ENCODE measurements around the gene CPXM2. TPM values are rescaled to one million over a fixed set of nuclear protein-coding genes. Genes with fewer than 3 reads are reported as not detected.

CPXM2 gene
- total RNA-seq, 6 donors from 2014 or later = 0.61 to 10.2 (median 3.1) TPM

- Histone ChIP-seq H3K9me3 (no peaks in the 10 kb centered on the region), H3K4me1 (no peaks in the 10 kb centered on the region), H3K36me3 (no peaks in the 10 kb centered on the region), H3K27me3 (no peaks in the 10 kb centered on the region), H3K27ac (no peak overlapping the region), H3K4me3 (no peak overlapping the region)
- TF ChIP-seq POLR2AphosphoS5 (IDR thresholded peaks at IDR 0.05) (no peak), EP300 (IDR thresholded peaks at IDR 0.05) (no peak), POLR2A (IDR thresholded peaks at IDR 0.05) (no peak), CTCF (IDR thresholded peaks at IDR 0.05) (no peak)
- ATAC-seq (ENCODE audit: low FRiP score in 2 of 2) (no peak), DNase-seq (no peak)
- 84 to 87% methylated on average over 11 of the region's 11 CpGs for WGBS, 2 donors
These were observed 117.4 kb downstream of the CPXM2 start for GRCh38 chr10:123774132-123774742.

GRCh38 chr10:123772645-123773508, 118.7 kb downstream of the CPXM2 start:
- no peak for TF ChIP-seq POLR2A (IDR thresholded peaks at IDR 0.05)
- TF ChIP-seq POLR2AphosphoS5 (IDR thresholded peaks at IDR 0.05) = no peak
- TF ChIP-seq CTCF (IDR thresholded peaks at IDR 0.05) = no peak
- no peak for TF ChIP-seq EP300 (IDR thresholded peaks at IDR 0.05)
- 38% methylated on average over 3 of the region's 3 CpGs for WGBS, 2 donors
- ATAC-seq (ENCODE audit: low FRiP score in 2 of 2) = no peak
- DNase-seq = no peak
- Histone ChIP-seq H3K4me1 (no peaks in the 10 kb centered on the region), H3K27ac (no peak overlapping the region), H3K9me3 (no peaks in the 10 kb centered on the region), H3K27me3 (no peaks in the 10 kb centered on the region), H3K36me3 (no peaks in the 10 kb centered on the region), H3K4me3 (no peak overlapping the region)

GRCh38 chr10:123771877-123772644, 119.5 kb downstream of the CPXM2 start:
- 65 to 84% methylated on average over 3 of the region's 4 CpGs for WGBS, 2 donors
- no peaks in the 10 kb centered on the region for H3K27me3 ChIP-seq

GRCh38 chr10:123769647-123770046, 122.0 kb downstream of the CPXM2 start:
- no peak for TF ChIP-seq CTCF (IDR thresholded peaks at IDR 0.05)
- no peak for TF ChIP-seq POLR2AphosphoS5 (IDR thresholded peaks at IDR 0.05)
- TF ChIP-seq EP300 (IDR thresholded peaks at IDR 0.05) = no peak
- TF ChIP-seq POLR2A (IDR thresholded peaks at IDR 0.05) = no peak
- ATAC-seq (ENCODE audit: low FRiP score in 2 of 2) = no peak

More at GRCh38 chr10:123771877-123772644, 119.5 kb downstream of the CPXM2 start:
- Histone ChIP-seq H3K4me1 (no peaks in the 10 kb centered on the region), H3K4me3 (no peak overlapping the region), H3K9me3 (no peaks in the 10 kb centered on the region), H3K36me3 (no peaks in the 10 kb centered on the region), H3K27ac (no peak overlapping the region)
- TF ChIP-seq CTCF (IDR thresholded peaks at IDR 0.05) (no peak), POLR2AphosphoS5 (IDR thresholded peaks at IDR 0.05) (no peak), POLR2A (IDR thresholded peaks at IDR 0.05) (no peak), EP300 (IDR thresholded peaks at IDR 0.05) (no peak)
- ATAC-seq (ENCODE audit: low FRiP score in 2 of 2) = no peak
- no peak for DNase-seq

More at GRCh38 chr10:123769647-123770046, 122.0 kb downstream of the CPXM2 start:
- no peak overlapping the region for H3K27ac ChIP-seq
- no peaks in the 10 kb centered on the region for H3K4me1 ChIP-seq
- no peaks in the 10 kb centered on the region for H3K27me3 ChIP-seq
- no peaks in the 10 kb centered on the region for H3K9me3 ChIP-seq
- H3K36me3 ChIP-seq = no peaks in the 10 kb centered on the region
- no peak overlapping the region for H3K4me3 ChIP-seq
- 45 to 49% methylated on average over 4 of the region's 4 CpGs for WGBS, 2 donors
- DNase-seq = no peak
